Measurements from ENCODE around the gene IQSEC1.

IQSEC1 gene

GRCh38 chr3:12964711-12965612, 108.3 kb downstream of the IQSEC1 start:
- no peak for TF ChIP-seq CTCF (IDR thresholded peaks at IDR 0.05)

GRCh38 chr3:12963922-12964701, 109.1 kb downstream of the IQSEC1 start:
- no peak for TF ChIP-seq CTCF (IDR thresholded peaks at IDR 0.05)

- no peak for TF ChIP-seq CTCF (IDR thresholded peaks at IDR 0.05)
These were observed 109.9 kb downstream of the IQSEC1 start for GRCh38 chr3:12963231-12963896.

- TF ChIP-seq CTCF (IDR thresholded peaks at IDR 0.05), result no peak
These were observed 110.9 kb downstream of the IQSEC1 start for GRCh38 chr3:12962292-12962691.

GRCh38 chr3:12961697-12962036, 111.6 kb downstream of the IQSEC1 start:
- no peak for TF ChIP-seq CTCF (IDR thresholded peaks at IDR 0.05)

- no peak for TF ChIP-seq CTCF (IDR thresholded peaks at IDR 0.05)
These were observed 112.1 kb downstream of the IQSEC1 start for GRCh38 chr3:12961007-12961696.

GRCh38 chr3:12960497-12960896, 112.7 kb downstream of the IQSEC1 start:
- no peak for TF ChIP-seq CTCF (IDR thresholded peaks at IDR 0.05)
